GM13976 (cell line): ENCODE data around the gene PLD6.

Source experiments
- DNase-seq: peaks from one replicate; pipeline ENCODE4 v3.0.0; 2012; ENCODE audit warnings: low spot score
- in situ Hi-C: fragments of 300-500 bp; cut with MboI; formaldehyde crosslinking; loops from one replicate; pipeline ENCODE4 v1.12.0; 2022; ENCODE audit warnings: low sequenced_read_pairs, mixed read lengths, inconsistent platforms; ENCODE audit not compliant: unreplicated experiment
- TF ChIP-seq, protein P1 (sequence below): IDR thresholded peaks from 2 replicates; pipeline ENCODE4 v1.5.1; 2012; ENCODE audit warnings: borderline replicate concordance, mild to moderate bottlenecking; ENCODE audit not compliant: insufficient read depth; ENCODE audit errors: extremely low read depth, missing control alignments, control extremely low read depth

The PLD6 gene

GRCh38 chr17:17172001-17172939 lies 33.9 kb downstream of the PLD6 start:
- TF ChIP-seq, protein P1, sequence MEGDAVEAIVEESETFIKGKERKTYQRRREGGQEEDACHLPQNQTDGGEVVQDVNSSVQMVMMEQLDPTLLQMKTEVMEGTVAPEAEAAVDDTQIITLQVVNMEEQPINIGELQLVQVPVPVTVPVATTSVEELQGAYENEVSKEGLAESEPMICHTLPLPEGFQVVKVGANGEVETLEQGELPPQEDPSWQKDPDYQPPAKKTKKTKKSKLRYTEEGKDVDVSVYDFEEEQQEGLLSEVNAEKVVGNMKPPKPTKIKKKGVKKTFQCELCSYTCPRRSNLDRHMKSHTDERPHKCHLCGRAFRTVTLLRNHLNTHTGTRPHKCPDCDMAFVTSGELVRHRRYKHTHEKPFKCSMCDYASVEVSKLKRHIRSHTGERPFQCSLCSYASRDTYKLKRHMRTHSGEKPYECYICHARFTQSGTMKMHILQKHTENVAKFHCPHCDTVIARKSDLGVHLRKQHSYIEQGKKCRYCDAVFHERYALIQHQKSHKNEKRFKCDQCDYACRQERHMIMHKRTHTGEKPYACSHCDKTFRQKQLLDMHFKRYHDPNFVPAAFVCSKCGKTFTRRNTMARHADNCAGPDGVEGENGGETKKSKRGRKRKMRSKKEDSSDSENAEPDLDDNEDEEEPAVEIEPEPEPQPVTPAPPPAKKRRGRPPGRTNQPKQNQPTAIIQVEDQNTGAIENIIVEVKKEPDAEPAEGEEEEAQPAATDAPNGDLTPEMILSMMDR, result no peak
- DNase-seq, result no peak
- in situ Hi-C loops, result loop anchor here (10.0 kb wide), 1 partner anchor 57 kb away; no protein-coding TSS in a partner anchor

DNA sequence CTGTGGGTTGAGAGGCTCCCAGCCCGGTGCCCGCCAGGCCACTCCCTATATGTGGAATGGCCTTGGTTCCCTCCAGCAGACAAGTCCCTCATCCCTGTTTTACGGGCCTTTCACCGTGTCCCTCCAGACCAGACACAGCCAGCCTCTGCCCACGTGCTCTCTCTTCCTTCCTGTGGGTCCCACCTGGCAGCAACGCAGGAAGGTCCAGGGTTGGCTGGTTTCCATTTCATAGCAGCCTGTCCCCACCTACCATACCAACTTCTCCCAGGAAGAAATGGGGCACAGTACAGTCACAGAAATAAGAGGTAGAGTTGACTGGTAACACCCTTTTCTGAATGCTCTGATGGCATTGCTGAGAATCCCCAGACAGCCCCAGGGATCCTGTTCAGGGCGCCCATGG lies 34.9 kb downstream of the PLD6 start:
- no peak for DNase-seq
- in situ Hi-C loops, result loop anchor here (10.0 kb wide), 1 partner anchor 56 kb away; no protein-coding TSS in a partner anchor
- TF ChIP-seq, protein P1, result no peak

DNA sequence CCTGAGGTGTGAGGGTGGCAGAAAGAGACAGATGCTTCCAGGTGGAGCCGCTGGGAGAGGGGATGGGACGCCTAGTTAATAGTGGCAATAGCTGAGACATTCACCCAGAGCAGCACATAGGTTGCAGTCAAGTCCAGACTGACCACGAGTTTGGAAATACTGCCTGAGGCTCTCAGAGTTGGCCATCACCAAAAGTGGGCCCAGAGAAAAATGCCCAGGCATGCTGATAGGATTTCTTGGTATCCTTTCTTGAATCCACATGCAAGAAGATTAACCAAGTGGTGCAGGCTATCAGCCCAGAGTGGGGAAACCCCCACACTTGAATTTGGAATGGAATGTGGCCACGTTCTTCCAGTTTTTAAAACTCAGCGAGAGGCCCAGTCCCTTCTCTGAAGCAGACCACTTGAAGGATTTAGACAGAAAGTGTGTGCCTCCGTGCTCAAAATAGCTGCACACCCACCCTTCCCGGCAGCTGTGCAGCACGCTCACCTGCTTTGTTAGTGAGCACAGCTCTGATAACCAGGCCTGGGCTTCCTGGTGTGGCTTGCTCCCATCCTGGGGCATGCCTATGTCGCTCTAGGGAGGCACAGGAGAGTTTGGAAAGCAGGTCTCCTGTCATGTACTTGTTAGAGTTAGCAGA lies 35.7 kb downstream of the PLD6 start:
- no peak for DNase-seq
- TF ChIP-seq, protein P1, result no peak
- in situ Hi-C loops, result loop anchor here (10.0 kb wide), 1 partner anchor 56 kb away; no protein-coding TSS in a partner anchor

- in situ Hi-C loops, result no loop called here
- no peak for DNase-seq
Measured at GRCh38 chr17:17169396-17169795, 36.7 kb downstream of the PLD6 start.

DNA sequence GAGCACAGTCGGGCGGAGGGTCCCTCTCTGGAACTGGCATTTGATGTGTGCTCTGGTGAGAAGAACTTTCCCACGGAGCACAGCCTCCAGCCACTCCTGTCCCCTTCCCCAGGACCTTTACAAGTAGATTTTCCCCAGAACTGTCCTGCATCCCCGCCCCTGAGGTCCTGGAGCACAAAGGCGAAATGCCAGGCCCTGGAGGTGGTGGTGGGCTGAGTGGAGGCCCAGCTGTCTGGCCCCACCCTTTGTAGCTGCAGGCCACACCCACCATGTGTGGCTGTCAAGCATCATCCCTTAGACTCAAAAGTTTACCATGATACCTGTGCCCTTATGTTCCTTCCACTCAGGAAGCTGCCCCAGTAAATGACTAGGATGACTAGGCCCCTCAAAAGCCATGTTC lies 37.7 kb downstream of the PLD6 start:
- in situ Hi-C loops, result no loop called here
- DNase-seq, result no peak
- TF ChIP-seq, protein P1, result no peak

More at GRCh38 chr17:17169396-17169795, 36.7 kb downstream of the PLD6 start:
- TF ChIP-seq, protein P1, result no peak

DNA sequence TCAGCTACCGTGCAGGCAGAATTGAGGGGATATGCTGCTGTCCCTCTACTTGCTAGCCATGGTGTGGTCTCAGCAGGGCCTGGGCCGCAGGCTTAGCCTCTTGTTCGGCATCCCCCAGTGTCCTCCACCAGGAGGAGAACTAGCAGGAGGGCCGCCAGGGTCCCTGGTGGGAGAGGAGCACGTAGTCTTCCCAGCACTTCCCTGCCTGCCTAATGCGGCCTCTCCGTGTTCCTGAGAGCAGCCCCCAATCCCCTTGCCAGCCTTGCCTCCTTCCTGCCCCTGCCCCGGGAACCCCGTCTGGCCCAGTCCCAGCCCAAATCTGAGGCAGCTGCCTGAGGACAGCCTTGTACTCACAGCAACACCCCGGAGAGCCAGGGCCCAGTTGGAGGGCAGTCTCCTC lies 38.1 kb downstream of the PLD6 start:
- TF ChIP-seq, protein P1, result no peak
- in situ Hi-C loops, result no loop called here
- no peak for DNase-seq
